ENCODE results near the gene RABGAP1L. TPM values are rescaled to one million over a fixed set of nuclear protein-coding genes. Genes with fewer than 3 reads are reported as not detected.

RABGAP1L gene
- total RNA-seq, 4 donors from 2014 or later, result 39.3 to 101 (median 63.7) TPM

DNA sequence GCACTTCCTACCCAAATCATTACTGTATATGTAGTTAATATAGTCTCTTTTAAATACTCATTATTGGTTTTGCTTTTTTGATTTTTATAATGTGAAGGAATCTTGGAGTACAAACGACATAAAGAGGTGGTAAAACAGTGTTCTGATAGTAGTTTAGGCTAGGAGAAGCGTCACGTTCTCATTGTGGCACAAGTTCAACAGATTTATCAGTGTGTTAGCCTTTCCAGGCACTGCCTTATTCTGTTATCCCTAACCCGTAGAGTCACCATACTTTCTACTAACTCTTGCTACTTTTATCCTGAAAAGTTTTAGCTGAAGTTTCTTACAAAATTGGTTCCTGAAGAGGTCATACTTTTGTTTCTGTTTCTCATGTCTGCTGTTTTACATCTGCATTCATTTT, 665.8 kb downstream of the RABGAP1L start:
- Histone ChIP-seq H3K4me3 (no peak overlapping the region), H3K27me3 (no peaks in the 10 kb centered on the region), H3K4me1 (no peaks in the 10 kb centered on the region), H3K9me3 (no peaks in the 10 kb centered on the region), H3K27ac (replicated peaks in 1 of 4) (no peak overlapping the region), H3K36me3 (no peaks in the 10 kb centered on the region)
- TF ChIP-seq POLR2A (IDR thresholded peaks at IDR 0.05; ENCODE audit: low read depth) (no peak), EP300 (IDR thresholded peaks at IDR 0.05) (no peak), POLR2AphosphoS5 (IDR thresholded peaks at IDR 0.05) (no peak)
- TF ChIP-seq, protein P1, sequence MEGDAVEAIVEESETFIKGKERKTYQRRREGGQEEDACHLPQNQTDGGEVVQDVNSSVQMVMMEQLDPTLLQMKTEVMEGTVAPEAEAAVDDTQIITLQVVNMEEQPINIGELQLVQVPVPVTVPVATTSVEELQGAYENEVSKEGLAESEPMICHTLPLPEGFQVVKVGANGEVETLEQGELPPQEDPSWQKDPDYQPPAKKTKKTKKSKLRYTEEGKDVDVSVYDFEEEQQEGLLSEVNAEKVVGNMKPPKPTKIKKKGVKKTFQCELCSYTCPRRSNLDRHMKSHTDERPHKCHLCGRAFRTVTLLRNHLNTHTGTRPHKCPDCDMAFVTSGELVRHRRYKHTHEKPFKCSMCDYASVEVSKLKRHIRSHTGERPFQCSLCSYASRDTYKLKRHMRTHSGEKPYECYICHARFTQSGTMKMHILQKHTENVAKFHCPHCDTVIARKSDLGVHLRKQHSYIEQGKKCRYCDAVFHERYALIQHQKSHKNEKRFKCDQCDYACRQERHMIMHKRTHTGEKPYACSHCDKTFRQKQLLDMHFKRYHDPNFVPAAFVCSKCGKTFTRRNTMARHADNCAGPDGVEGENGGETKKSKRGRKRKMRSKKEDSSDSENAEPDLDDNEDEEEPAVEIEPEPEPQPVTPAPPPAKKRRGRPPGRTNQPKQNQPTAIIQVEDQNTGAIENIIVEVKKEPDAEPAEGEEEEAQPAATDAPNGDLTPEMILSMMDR (IDR thresholded peaks at IDR 0.05), result no peak
- DNase-seq (ENCODE audit: extremely low spot score), result no peak
- WGBS, result 71% methylated on average over 4 of the region's 4 CpGs
- intact Hi-C loops (cut with DNase I), result no loop called here

DNA sequence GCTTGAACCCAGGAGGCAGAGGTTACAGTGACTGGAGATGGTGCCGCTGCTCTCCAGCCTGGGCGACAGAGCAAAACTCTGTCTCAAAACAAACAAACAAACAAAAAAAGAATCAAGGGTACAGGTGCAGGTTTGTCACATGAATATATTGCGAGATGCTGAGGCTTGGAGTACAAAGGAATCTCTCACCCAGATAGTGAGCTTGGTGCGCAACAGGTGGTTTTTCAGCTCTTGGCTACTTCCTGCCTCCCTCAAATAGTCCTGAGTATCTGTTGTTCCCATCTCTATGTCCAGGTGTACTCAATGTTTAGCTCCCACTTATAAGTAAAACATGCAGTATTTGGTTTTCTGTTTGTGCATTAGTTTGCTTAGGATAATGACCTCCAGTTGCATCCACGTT, 666.5 kb downstream of the RABGAP1L start:
- Histone ChIP-seq H3K27ac (replicated peaks in 1 of 4) (no peak overlapping the region), H3K27me3 (no peaks in the 10 kb centered on the region), H3K9me3 (no peaks in the 10 kb centered on the region), H3K36me3 (no peaks in the 10 kb centered on the region), H3K4me1 (no peaks in the 10 kb centered on the region), H3K4me3 (no peak overlapping the region)
- TF ChIP-seq POLR2A (IDR thresholded peaks at IDR 0.05; ENCODE audit: low read depth), result no peak
- TF ChIP-seq, protein P1 (IDR thresholded peaks at IDR 0.05), result no peak
- TF ChIP-seq POLR2AphosphoS5 (IDR thresholded peaks at IDR 0.05), result no peak
- no peak for TF ChIP-seq EP300 (IDR thresholded peaks at IDR 0.05)
- over 99% methylated on average over 5 of the region's 5 CpGs for WGBS
- intact Hi-C loops (cut with DNase I), result no loop called here
- DNase-seq (ENCODE audit: extremely low spot score), result no peak

DNA sequence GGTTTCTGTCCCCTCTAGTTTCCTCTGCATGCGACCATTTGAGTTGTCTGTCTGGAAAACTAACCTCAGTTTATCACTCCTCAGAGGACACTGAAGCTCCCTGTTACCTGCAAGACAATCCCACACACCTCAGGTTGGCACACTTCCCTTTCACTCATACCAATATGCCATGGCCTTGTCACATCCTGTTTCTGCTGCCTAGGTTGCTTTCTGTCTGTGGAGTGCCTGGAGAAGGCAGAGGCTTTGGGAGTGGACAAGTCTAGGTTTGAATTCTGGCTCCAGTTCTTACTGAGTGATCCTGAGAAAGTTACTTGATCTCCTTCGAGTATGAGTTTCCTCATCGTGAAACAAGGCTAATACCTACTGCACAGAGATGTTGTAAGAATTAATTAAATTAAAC, 668.9 kb downstream of the RABGAP1L start:
- WGBS, result 97% methylated on average over 3 of the region's 3 CpGs
- no peak overlapping the region for H3K27ac ChIP-seq (replicated peaks in 1 of 4)
- H3K4me1 ChIP-seq, result no peaks in the 10 kb centered on the region
- H3K27me3 ChIP-seq, result no peaks in the 10 kb centered on the region
- DNase-seq (ENCODE audit: extremely low spot score), result no peak
- no peak overlapping the region for H3K4me3 ChIP-seq
- no peaks in the 10 kb centered on the region for H3K9me3 ChIP-seq
- TF ChIP-seq POLR2AphosphoS5 (IDR thresholded peaks at IDR 0.05) (no peak), POLR2A (IDR thresholded peaks at IDR 0.05; ENCODE audit: low read depth) (no peak), EP300 (IDR thresholded peaks at IDR 0.05) (no peak)
- TF ChIP-seq, protein P1 (IDR thresholded peaks at IDR 0.05), result no peak
- H3K36me3 ChIP-seq, result no peaks in the 10 kb centered on the region
- intact Hi-C loops (cut with DNase I), result no loop called here

DNA sequence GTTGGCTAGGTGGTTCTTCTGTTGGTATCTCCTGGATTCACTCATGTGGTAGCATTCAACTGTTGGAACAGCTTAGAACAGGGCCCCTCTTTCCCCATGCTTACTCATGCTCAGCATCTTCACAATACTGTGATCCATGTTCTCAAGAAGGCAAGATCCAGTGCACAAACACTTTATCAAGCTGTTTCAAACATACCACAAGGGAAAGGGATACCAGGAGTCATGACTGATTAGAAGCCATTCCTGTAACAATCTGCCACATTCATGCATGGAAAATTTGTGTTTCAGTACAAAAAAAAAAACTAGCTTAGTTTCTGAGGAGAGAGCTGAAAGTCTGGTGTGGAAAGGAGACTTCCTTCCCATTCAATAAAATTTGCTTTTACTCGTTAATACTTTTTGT, 670.7 kb downstream of the RABGAP1L start:
- H3K36me3 ChIP-seq, result no peaks in the 10 kb centered on the region
- TF ChIP-seq POLR2AphosphoS5 (IDR thresholded peaks at IDR 0.05) (no peak), EP300 (IDR thresholded peaks at IDR 0.05) (no peak)
- TF ChIP-seq, protein P1 (IDR thresholded peaks at IDR 0.05), result no peak
- H3K4me1 ChIP-seq, result no peaks in the 10 kb centered on the region
- no peak overlapping the region for H3K4me3 ChIP-seq
- intact Hi-C loops (cut with DNase I), result loop anchor here (10.0 kb wide), 1 partner anchor 385 kb away; no protein-coding TSS in a partner anchor
- WGBS, result 95% methylated on average over 1 of the region's 1 CpG
- H3K27me3 ChIP-seq, result no peaks in the 10 kb centered on the region
- DNase-seq (ENCODE audit: extremely low spot score), result no peak
- H3K27ac ChIP-seq (replicated peaks in 1 of 4), result no peak overlapping the region
- H3K9me3 ChIP-seq, result no peaks in the 10 kb centered on the region

DNA sequence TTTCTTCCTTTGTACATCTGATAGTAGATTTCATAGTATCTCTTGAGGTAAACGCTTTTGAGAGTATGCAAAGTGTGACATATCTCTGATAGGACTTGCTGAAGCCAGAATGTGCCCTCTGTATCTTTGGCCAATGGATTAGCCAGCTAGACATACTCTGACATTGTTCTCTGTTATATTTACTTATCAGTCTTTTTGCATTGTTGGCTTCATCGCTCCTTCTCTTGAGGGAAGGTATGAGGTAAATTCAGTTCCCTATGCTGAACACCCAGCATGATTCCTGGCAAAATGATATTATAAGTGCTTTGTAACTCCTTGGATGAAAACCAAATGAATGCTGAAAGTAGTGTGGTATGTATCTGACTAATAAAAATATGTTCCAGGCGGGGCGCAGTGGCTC, 677.2 kb downstream of the RABGAP1L start:
- no peak overlapping the region for H3K27ac ChIP-seq (replicated peaks in 1 of 4)
- H3K36me3 ChIP-seq, result no peaks in the 10 kb centered on the region
- H3K4me3 ChIP-seq, result no peak overlapping the region
- intact Hi-C loops (cut with DNase I), result loop anchor here (10.0 kb wide), 1 partner anchor 378 kb away; no protein-coding TSS in a partner anchor
- no peak for DNase-seq (ENCODE audit: extremely low spot score)
- TF ChIP-seq POLR2A (IDR thresholded peaks at IDR 0.05; ENCODE audit: low read depth), result no peak
- TF ChIP-seq, protein P1 (IDR thresholded peaks at IDR 0.05), result no peak
- no peak for TF ChIP-seq EP300 (IDR thresholded peaks at IDR 0.05)
- no peak for TF ChIP-seq POLR2AphosphoS5 (IDR thresholded peaks at IDR 0.05)
- H3K27me3 ChIP-seq, result no peaks in the 10 kb centered on the region
- no peaks in the 10 kb centered on the region for H3K9me3 ChIP-seq
- 96% methylated on average over 4 of the region's 4 CpGs for WGBS
- H3K4me1 ChIP-seq, result no peaks in the 10 kb centered on the region
